ENCODE measurements around the gene CCDC86. TPM values are rescaled to one million over a fixed set of nuclear protein-coding genes. Genes with fewer than 3 reads are reported as not detected.

Gene CCDC86, protein sequence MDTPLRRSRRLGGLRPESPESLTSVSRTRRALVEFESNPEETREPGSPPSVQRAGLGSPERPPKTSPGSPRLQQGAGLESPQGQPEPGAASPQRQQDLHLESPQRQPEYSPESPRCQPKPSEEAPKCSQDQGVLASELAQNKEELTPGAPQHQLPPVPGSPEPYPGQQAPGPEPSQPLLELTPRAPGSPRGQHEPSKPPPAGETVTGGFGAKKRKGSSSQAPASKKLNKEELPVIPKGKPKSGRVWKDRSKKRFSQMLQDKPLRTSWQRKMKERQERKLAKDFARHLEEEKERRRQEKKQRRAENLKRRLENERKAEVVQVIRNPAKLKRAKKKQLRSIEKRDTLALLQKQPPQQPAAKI
- 14.2 and 37.5 TPM in 2 replicates for total RNA-seq

GRCh38 chr11:60841797-60842667 is at the start of gene CCDC86:
CCDC86 (plus strand) TSS chr11:60842113; CDS start chr11:60842125, 12 bp downstream.

GRCh38 chr11:60855726-60856633 is 14.1 kb downstream of the CCDC86 start, which contains the start of gene PTGDR2:
PTGDR2 (minus strand) TSS chr11:60855950; CDS start chr11:60853722, 2,228 bp downstream.

GRCh38 chr11:60866911-60867870 is 25.3 kb downstream of the CCDC86 start, which contains the start of gene ZP1:
ZP1 (plus strand) TSS chr11:60867542; CDS start chr11:60867562, 20 bp downstream.

Other genes with a start within 250 kb of the CCDC86 start
- gene MS4A8, start 142.5 kb upstream of the CCDC86 start, total RNA-seq = not detected in 2 replicates
- not detected in 2 replicates for gene MS4A18, start 117.4 kb upstream of the CCDC86 start, total RNA-seq
- not detected in 2 replicates for gene MS4A15, start 85.2 kb upstream of the CCDC86 start, total RNA-seq
- gene MS4A10, start 56.8 kb upstream of the CCDC86 start, total RNA-seq = not detected in 2 replicates
- gene PTGDR2, start 13.8 kb downstream of the CCDC86 start, total RNA-seq = under 0.01 TPM in 2 replicates
- gene ZP1, start 25.4 kb downstream of the CCDC86 start, total RNA-seq = 0.14 TPM in 1 of 2 replicates, not detected in the other
- 60.4 and 108 TPM in 2 replicates for gene PRPF19, start 64.5 kb downstream of the CCDC86 start, total RNA-seq
- gene TMEM109, start 72.0 kb downstream of the CCDC86 start, total RNA-seq = 18.8 and 37.8 TPM in 2 replicates
- gene TMEM132A, start 82.3 kb downstream of the CCDC86 start, total RNA-seq = 113 and 158 TPM in 2 replicates
- 13.2 and 18.4 TPM in 2 replicates for gene SLC15A3, start 110.1 kb downstream of the CCDC86 start, total RNA-seq
- not detected in 2 replicates for gene CD6, start 129.6 kb downstream of the CCDC86 start, total RNA-seq